GM23338 (cell line): ENCODE results near the gene HFE. TPM values are rescaled to one million over a fixed set of nuclear protein-coding genes. Genes with fewer than 3 reads are reported as not detected.

Experiments used
- ATAC-seq: fragments of 200-7000 bp; cut with Tn5 transposase; 3 replicates; pipeline ENCODE4 v1.9.1; 2020
- DNase-seq: peaks from one replicate; pipeline ENCODE4 v3.0.0-alpha.2; 2015; ENCODE audit warnings: low spot score
- H2AFZ ChIP-seq: fragments of 200-600 bp; sonication (generic); 2 replicates; pipeline ENCODE4 v1.8.0; 2016; ENCODE audit warnings: antibody characterized with exemption, mild to moderate bottlenecking, moderate library complexity
- H3F3A ChIP-seq: fragments of 200-600 bp; sonication (generic); replicated peaks from 2 replicates; pipeline ENCODE4 v1.8.0; 2017; ENCODE audit warnings: antibody characterized with exemption, mixed run types, low read depth
- H3K27ac ChIP-seq: fragments of 200-600 bp; sonication (generic); 2 replicates; pipeline ENCODE4 v1.6.1; 2016; ENCODE audit warnings: low read depth
- H3K27me3 ChIP-seq: fragments of 200-600 bp; sonication (generic); 2 replicates; pipeline ENCODE4 v1.8.0; 2016; ENCODE audit warnings: mild to moderate bottlenecking, mixed run types, moderate library complexity; ENCODE audit not compliant: insufficient read depth
- H3K36me3 ChIP-seq: fragments of 200-600 bp; sonication (generic); 2 replicates; pipeline ENCODE4 v1.8.0; 2016; ENCODE audit warnings: mild to moderate bottlenecking; ENCODE audit not compliant: insufficient read depth
- H3K4me1 ChIP-seq: fragments of 200-600 bp; sonication (generic); 2 replicates; pipeline ENCODE4 v1.8.0; 2016; ENCODE audit warnings: mild to moderate bottlenecking, moderate library complexity; ENCODE audit not compliant: insufficient read depth
- H3K4me2 ChIP-seq: fragments of 200-600 bp; sonication (generic); 2 replicates; pipeline ENCODE4 v1.7.1; 2017; ENCODE audit warnings: mixed run types
- H3K4me3 ChIP-seq: fragments of 200-600 bp; sonication (generic); 2 replicates; pipeline ENCODE4 v1.6.1; 2016; ENCODE audit warnings: mixed run types
- H3K79me2 ChIP-seq: fragments of 200-600 bp; sonication (generic); replicated peaks from 2 replicates; pipeline ENCODE4 v1.8.0; 2017; ENCODE audit warnings: mild to moderate bottlenecking; ENCODE audit not compliant: insufficient read depth
- H3K9me2 ChIP-seq: fragments of 200-600 bp; sonication (generic); 2 replicates; pipeline ENCODE4 v1.8.0; 2017; ENCODE audit not compliant: insufficient read depth
- H4K20me1 ChIP-seq: fragments of 200-600 bp; sonication (generic); replicated peaks from 2 replicates; pipeline ENCODE4 v1.8.0; 2017; ENCODE audit warnings: mild to moderate bottlenecking; ENCODE audit not compliant: insufficient read depth
- H3K27ac Mint-ChIP-seq: 2 replicates; pipeline ENCODE4 v1.8.0; 2020; ENCODE audit warnings: inconsistent platforms, mild to moderate bottlenecking, moderate library complexity, mixed read lengths
- H3K27me3 Mint-ChIP-seq: 3 replicates; pipeline ENCODE4 v1.8.0; 2022; ENCODE audit warnings: low read depth, mild to moderate bottlenecking, moderate library complexity, mixed read lengths, inconsistent platforms; ENCODE audit not compliant: insufficient read depth, poor library complexity
- H3K36me3 Mint-ChIP-seq: 3 replicates; pipeline ENCODE4 v1.8.0; 2021; ENCODE audit warnings: low read depth, mild to moderate bottlenecking, inconsistent platforms, moderate library complexity, mixed read lengths
- H3K4me1 Mint-ChIP-seq: 3 replicates; pipeline ENCODE4 v1.8.0; 2020; ENCODE audit warnings: mild to moderate bottlenecking, inconsistent platforms, mixed read lengths
- H3K4me3 Mint-ChIP-seq: 3 replicates; pipeline ENCODE4 v1.8.0; 2021; ENCODE audit warnings: moderate library complexity, mild to moderate bottlenecking, inconsistent platforms, mixed read lengths
- H3K9me3 Mint-ChIP-seq: 3 replicates; pipeline ENCODE4 v1.8.0; 2020; ENCODE audit warnings: moderate library complexity, mild to moderate bottlenecking, inconsistent platforms, mixed read lengths
- CREB1 ChIP-seq: fragments of 250-450 bp; sonication (Bioruptor Pico); IDR thresholded peaks from 2 replicates; pipeline ENCODE4 v1.5.0; 2020; ENCODE audit warnings: low read depth, mild to moderate bottlenecking, moderate library complexity
- EZH2 ChIP-seq: fragments of 200-600 bp; sonication (generic); IDR thresholded peaks from one replicate; pipeline ENCODE4 v1.8.0; 2017; ENCODE audit warnings: antibody characterized with exemption, mild to moderate bottlenecking, low read depth; ENCODE audit not compliant: unreplicated experiment
- EZH2phosphoT487 ChIP-seq: fragments of 200-600 bp; sonication (generic); IDR thresholded peaks from one replicate; pipeline ENCODE4 v1.8.1; 2018; ENCODE audit warnings: antibody characterized with exemption; ENCODE audit not compliant: unreplicated experiment
- JUNB ChIP-seq: IDR thresholded peaks from one replicate; pipeline ENCODE4 v1.6.1; 2016; ENCODE audit warnings: antibody characterized with exemption; ENCODE audit not compliant: unreplicated experiment
- NANOG ChIP-seq: IDR thresholded peaks from 2 replicates; pipeline ENCODE4 v1.6.1; 2016; ENCODE audit warnings: antibody characterized with exemption, borderline replicate concordance
- POLR2AphosphoS5 ChIP-seq: IDR thresholded peaks from 2 replicates; pipeline ENCODE4 v1.6.1; 2016; ENCODE audit warnings: antibody characterized with exemption, low read depth
- STAT1 ChIP-seq: IDR thresholded peaks from one replicate; pipeline ENCODE4 v1.6.1; 2016; ENCODE audit warnings: antibody characterized with exemption; ENCODE audit not compliant: unreplicated experiment
- ZNF114 ChIP-seq: fragments of 250-450 bp; sonication (Bioruptor Pico); IDR thresholded peaks from 2 replicates; pipeline ENCODE4 v1.5.0; 2020; ENCODE audit warnings: mild to moderate bottlenecking, moderate library complexity
- ZNF331 ChIP-seq: fragments of 250-450 bp; sonication (Bioruptor Pico); IDR thresholded peaks from 2 replicates; pipeline ENCODE4 v1.5.0; 2020; ENCODE audit warnings: low read depth, mild to moderate bottlenecking, moderate library complexity
- polyA plus RNA-seq: library from polyadenylated mRNA; unstranded; fragments of >200 nt; fragmentation: Nextera tagmentation; extraction: Ambion mirVana; gene quantifications from 2 replicates; pipeline ENCODE4 v1.2.1, GENCODE V29; 2016
- total RNA-seq: library from RNA; depleted of rRNA; stranded (reverse); fragments of >200 nt; shearing (Covaris generic); gene quantifications from 2 replicates; pipeline ENCODE4 v1.2.3, GENCODE V29; 2014
- TF ChIP-seq, protein P1 (sequence below): fragments of 250-450 bp; sonication (Bioruptor Pico); IDR thresholded peaks from 2 replicates; pipeline ENCODE4 v1.5.0; 2020; ENCODE audit warnings: mild to moderate bottlenecking, moderate library complexity
- TF ChIP-seq, protein P2 (sequence below): IDR thresholded peaks from 2 replicates; pipeline ENCODE4 v1.6.1; 2016; ENCODE audit warnings: antibody characterized with exemption
- TF ChIP-seq, protein P3 (sequence below), 2 experiments: fragments of 200-600 bp in 1 of 2; sonication (generic) in 1 of 2; conservative IDR thresholded peaks; 2 replicates each; pipeline versions ENCODE4 v1.5.1 to v1.6.1; 2016 to 2017; ENCODE audit warnings: antibody characterized with exemption in 2 of 2, low read depth in 2 of 2, mild to moderate bottlenecking in 2 of 2, moderate library complexity in 1 of 2

Gene HFE
- total and polyA plus RNA-seq, 2 experiments from 2014 or later, result 0.53 to 0.63 TPM

DNA sequence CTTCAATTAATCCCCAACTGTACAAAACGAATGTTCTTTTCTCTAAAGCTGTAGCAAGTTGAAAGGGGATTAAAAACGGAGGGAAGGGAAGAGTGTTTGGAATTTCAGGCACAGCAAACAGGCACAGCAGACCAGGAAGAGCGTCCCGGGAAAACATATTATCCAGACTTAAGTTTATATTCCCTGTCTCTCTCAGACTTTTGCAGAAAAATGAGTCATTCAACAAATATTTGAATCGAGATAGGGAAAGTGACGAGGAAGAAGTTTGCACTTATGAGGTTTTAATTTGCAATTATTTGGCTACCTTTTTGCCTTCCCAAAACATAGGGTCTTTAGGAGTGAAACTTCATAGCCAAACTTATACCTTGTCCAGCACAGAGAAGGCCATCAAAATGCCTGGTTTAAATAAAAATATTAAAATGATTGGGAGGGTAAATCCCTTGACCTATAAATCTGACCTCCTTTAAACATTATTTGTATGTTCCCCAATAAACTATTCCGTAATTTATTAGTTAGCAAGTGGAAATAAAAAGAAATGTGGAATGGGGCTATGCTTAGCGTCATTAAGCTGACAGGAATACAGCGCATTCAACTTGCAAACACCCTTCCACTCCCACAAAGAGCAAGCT is 16.0 kb downstream of the HFE start (continued):
- TF ChIP-seq EZH2 (no peak), POLR2AphosphoS5 (no peak), EZH2phosphoT487 (no peak), JUNB (no peak), NANOG (no peak)
- TF ChIP-seq, protein P1, sequence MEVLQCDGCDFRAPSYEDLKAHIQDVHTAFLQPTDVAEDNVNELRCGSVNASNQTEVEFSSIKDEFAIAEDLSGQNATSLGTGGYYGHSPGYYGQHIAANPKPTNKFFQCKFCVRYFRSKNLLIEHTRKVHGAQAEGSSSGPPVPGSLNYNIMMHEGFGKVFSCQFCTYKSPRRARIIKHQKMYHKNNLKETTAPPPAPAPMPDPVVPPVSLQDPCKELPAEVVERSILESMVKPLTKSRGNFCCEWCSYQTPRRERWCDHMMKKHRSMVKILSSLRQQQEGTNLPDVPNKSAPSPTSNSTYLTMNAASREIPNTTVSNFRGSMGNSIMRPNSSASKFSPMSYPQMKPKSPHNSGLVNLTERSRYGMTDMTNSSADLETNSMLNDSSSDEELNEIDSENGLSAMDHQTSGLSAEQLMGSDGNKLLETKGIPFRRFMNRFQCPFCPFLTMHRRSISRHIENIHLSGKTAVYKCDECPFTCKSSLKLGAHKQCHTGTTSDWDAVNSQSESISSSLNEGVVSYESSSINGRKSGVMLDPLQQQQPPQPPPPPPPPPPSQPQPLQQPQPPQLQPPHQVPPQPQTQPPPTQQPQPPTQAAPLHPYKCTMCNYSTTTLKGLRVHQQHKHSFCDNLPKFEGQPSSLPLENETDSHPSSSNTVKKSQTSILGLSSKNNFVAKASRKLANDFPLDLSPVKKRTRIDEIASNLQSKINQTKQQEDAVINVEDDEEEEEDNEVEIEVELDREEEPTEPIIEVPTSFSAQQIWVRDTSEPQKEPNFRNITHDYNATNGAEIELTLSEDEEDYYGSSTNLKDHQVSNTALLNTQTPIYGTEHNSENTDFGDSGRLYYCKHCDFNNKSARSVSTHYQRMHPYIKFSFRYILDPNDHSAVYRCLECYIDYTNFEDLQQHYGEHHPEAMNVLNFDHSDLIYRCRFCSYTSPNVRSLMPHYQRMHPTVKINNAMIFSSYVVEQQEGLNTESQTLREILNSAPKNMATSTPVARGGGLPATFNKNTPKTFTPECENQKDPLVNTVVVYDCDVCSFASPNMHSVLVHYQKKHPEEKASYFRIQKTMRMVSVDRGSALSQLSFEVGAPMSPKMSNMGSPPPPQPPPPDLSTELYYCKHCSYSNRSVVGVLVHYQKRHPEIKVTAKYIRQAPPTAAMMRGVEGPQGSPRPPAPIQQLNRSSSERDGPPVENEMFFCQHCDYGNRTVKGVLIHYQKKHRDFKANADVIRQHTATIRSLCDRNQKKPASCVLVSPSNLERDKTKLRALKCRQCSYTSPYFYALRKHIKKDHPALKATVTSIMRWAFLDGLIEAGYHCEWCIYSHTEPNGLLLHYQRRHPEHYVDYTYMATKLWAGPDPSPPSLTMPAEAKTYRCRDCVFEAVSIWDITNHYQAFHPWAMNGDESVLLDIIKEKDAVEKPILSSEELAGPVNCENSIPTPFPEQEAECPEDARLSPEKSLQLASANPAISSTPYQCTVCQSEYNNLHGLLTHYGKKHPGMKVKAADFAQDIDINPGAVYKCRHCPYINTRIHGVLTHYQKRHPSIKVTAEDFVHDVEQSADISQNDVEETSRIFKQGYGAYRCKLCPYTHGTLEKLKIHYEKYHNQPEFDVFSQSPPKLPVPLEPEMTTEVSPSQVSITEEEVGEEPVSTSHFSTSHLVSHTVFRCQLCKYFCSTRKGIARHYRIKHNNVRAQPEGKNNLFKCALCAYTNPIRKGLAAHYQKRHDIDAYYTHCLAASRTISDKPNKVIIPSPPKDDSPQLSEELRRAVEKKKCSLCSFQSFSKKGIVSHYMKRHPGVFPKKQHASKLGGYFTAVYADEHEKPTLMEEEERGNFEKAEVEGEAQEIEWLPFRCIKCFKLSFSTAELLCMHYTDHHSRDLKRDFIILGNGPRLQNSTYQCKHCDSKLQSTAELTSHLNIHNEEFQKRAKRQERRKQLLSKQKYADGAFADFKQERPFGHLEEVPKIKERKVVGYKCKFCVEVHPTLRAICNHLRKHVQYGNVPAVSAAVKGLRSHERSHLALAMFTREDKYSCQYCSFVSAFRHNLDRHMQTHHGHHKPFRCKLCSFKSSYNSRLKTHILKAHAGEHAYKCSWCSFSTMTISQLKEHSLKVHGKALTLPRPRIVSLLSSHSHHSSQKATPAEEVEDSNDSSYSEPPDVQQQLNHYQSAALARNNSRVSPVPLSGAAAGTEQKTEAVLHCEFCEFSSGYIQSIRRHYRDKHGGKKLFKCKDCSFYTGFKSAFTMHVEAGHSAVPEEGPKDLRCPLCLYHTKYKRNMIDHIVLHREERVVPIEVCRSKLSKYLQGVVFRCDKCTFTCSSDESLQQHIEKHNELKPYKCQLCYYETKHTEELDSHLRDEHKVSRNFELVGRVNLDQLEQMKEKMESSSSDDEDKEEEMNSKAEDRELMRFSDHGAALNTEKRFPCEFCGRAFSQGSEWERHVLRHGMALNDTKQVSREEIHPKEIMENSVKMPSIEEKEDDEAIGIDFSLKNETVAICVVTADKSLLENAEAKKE (CRISPR knock-in tag), result no peak

DNA sequence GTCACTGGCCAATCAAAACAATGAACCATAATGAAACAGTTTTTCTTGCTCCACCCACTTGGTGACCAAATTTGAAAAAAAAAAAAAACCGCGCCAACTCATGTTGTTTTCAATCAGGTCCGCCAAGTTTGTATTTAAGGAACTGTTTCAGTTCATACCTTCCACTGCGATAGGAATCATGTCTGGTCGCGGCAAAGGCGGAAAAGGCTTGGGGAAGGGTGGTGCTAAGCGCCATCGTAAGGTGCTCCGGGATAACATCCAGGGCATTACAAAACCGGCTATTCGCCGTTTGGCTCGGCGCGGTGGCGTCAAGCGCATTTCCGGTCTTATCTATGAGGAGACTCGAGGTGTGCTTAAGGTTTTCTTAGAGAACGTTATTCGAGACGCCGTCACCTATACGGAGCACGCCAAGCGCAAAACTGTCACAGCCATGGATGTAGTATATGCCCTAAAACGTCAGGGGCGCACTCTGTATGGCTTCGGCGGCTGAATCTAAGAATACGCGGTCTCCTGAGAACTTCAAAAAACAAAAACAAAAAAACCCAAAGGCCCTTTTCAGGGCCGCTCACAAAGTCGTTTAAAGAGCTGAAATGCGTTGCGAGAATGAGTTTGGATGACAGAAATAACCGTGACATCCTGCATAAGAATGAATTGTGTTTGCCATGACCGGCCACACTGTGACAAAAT is 16.7 kb downstream of the HFE start:
- no peaks in the 10 kb centered on the region for H3K79me2 ChIP-seq
- no peaks in the 10 kb centered on the region for H3K9me2 ChIP-seq
- H3K36me3 ChIP-seq, result no peaks in the 10 kb centered on the region
- peaks cover 12% of the 10 kb centered on the region for H3K4me1 Mint-ChIP-seq
- H2AFZ ChIP-seq, result no peak overlapping the region
- ATAC-seq (peak; percentile 82), DNase-seq (peak; percentile 91)
- H3K4me2 ChIP-seq, result peak overlapping the region; percentile 79
- peaks cover 20% of the 10 kb centered on the region for H3K36me3 Mint-ChIP-seq
- H3K27me3 Mint-ChIP-seq, result peaks cover 18% of the 10 kb centered on the region
- peak overlapping the region; percentile 95 for H3K27ac Mint-ChIP-seq
- H3K4me1 ChIP-seq, result no peaks in the 10 kb centered on the region; the same call in 1 of the 2 replicates
- H3K27me3 ChIP-seq, result no peaks in the 10 kb centered on the region
- H3K4me3 ChIP-seq, result peak overlapping the region; percentile 62
- H3K4me3 Mint-ChIP-seq, result peak overlapping the region; percentile 86
- H3K9me3 Mint-ChIP-seq, result peaks cover 25% of the 10 kb centered on the region
- H3K27ac ChIP-seq, result peak overlapping the region; percentile 93
- H4K20me1 ChIP-seq, result no peaks in the 10 kb centered on the region
- no peaks in the 10 kb centered on the region; the same call in 1 of the 2 replicates for H3F3A ChIP-seq
- TF ChIP-seq CREB1 (peak; percentile 37), ZNF331 (CRISPR knock-in tag) (no peak), ZNF114 (CRISPR knock-in tag) (no peak), EZH2phosphoT487 (no peak), JUNB (peak; percentile 27), STAT1 (no peak), EZH2 (no peak), NANOG (peak; percentile 20; the same call in 1 of the 2 replicates)
- TF ChIP-seq, protein P2, sequence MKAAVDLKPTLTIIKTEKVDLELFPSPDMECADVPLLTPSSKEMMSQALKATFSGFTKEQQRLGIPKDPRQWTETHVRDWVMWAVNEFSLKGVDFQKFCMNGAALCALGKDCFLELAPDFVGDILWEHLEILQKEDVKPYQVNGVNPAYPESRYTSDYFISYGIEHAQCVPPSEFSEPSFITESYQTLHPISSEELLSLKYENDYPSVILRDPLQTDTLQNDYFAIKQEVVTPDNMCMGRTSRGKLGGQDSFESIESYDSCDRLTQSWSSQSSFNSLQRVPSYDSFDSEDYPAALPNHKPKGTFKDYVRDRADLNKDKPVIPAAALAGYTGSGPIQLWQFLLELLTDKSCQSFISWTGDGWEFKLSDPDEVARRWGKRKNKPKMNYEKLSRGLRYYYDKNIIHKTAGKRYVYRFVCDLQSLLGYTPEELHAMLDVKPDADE, result peak; percentile 80
- TF ChIP-seq, protein P3, sequence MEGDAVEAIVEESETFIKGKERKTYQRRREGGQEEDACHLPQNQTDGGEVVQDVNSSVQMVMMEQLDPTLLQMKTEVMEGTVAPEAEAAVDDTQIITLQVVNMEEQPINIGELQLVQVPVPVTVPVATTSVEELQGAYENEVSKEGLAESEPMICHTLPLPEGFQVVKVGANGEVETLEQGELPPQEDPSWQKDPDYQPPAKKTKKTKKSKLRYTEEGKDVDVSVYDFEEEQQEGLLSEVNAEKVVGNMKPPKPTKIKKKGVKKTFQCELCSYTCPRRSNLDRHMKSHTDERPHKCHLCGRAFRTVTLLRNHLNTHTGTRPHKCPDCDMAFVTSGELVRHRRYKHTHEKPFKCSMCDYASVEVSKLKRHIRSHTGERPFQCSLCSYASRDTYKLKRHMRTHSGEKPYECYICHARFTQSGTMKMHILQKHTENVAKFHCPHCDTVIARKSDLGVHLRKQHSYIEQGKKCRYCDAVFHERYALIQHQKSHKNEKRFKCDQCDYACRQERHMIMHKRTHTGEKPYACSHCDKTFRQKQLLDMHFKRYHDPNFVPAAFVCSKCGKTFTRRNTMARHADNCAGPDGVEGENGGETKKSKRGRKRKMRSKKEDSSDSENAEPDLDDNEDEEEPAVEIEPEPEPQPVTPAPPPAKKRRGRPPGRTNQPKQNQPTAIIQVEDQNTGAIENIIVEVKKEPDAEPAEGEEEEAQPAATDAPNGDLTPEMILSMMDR (conservative IDR thresholded peaks at IDR 0.05; ENCODE audit: low read depth in 2 of 2), result peak in 1 of 2 experiments; percentile 51; a peak in 2 of 4 replicates
